GM21360 (cell line): ENCODE results near the gene RTN4RL2.

Source experiments
- ATAC-seq: cut with Tn5 transposase; IDR thresholded peaks from one replicate; pipeline ENCODE4 v1.9.1; 2021; ENCODE audit warnings: mild to moderate bottlenecking, moderate library complexity; ENCODE audit not compliant: unreplicated experiment

RTN4RL2 gene

DNA sequence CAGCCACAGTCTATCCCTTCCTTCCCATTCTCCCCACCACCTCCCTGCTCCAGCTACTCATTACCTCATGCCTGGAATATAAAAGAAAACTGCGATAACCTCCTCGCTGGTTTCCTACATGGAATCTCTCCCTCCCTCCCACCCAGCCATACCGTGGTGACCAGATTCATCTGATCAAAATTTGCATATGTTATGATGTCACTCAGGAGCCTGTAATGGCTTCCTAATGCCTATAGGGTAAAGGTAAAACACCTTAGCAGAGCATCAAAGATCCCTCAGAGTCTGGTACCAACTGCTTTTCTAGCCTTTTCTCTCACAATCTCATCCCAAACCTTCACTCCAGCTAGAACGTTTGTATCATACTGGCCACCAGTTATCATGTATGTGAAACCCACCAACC is 19.6 kb downstream of the RTN4RL2 start:
- no peak for ATAC-seq

DNA sequence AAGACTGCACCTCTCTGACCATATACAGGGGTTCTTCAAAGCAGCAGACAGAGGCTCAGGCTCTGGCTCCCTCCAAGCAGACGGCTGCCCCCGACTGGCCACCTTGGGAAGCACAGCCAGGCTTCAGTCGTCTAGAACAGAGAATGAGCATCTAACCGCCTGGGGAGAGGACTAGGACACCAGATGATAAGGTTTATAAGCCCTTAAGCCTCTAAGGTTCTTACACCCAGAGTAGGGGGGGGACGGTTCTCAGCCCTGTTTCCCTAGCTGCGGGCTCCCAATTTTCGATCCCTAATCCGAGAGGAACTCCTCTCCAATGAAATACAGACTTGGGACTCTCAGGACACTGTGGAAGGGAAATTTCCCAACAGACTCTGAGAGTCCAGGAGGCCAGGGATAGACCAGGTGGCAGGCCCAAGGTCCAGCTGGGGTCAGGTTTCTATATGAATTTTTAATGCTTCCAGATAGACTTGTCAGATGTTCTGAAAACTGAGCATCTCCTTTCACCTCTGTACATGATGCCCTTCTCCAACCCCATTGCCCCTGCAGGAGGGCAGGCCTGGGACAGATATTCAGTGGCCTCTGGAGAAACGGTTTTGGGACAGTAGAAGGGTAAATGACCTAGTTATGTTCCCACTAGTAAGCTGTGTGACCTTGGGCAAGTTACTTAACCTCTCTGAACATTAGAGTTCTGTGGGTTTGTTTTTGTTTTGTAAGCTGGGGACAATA is 20.2 kb downstream of the RTN4RL2 start:
- ATAC-seq: peak; percentile 35

DNA sequence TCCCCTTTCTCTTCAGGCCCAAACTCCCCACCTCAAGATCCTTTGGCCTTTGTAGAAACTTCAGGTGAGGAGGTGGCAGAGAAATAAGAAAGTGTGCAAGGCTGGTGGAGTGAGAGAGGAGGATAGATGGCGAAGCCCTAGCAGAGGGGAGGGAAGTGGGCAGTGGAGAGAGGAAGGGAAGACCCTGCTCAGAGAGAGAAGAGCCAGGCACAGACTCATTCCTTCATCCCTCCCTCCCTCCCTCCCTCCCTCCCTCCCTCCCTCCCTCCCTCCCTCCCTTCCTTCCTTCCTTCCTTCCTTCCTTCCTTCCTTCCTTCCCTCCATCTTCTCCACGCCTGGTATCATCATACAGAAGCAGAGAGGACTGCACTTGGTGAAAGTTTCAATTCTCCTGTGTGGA is 21.0 kb downstream of the RTN4RL2 start:
- no peak for ATAC-seq

- ATAC-seq: no peak
Observed at GRCh38 chr11:57481915-57482781, 21.8 kb downstream of the RTN4RL2 start.

DNA sequence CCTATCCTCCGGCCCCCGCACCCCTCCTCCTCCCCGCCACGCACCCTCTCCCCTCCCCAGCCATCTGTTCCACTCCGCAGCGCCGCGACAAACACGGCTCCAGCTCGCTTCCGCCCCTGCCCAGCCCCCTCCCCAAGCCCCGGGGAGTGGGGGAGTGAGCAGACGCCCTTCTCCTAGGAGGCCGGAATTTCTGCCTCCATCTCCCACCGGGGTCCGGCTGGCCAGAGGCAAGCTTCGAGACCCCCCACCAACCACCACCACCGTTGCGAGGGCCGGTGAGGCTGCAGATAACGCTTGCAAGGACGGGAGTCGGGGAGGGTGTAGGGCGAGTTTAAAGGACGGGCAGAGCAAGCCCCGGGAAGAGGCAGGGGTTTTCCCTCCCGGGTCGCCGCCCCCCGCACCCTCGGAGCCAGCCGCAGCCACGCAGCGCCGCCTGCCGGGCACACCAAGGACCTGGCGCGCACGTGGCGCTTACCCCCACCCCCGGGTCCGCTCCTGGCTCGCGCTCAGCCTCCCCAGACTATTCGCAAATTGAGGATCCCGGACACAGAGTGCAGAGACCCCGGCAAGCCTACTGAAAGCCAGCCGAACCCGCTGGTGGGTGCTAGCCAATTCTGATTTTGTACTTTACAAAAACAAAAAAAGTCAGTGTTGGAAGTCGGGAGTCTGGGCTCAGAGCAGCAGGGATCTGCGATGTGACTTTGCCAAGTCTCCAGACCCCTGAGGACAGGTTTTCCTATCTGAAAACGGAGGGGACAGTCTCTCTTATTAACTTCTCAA is 22.6 kb downstream of the RTN4RL2 start:
- ATAC-seq: no peak

- ATAC-seq: no peak
Observed at GRCh38 chr11:57483562-57483918, 23.2 kb downstream of the RTN4RL2 start.

GRCh38 chr11:57484141-57484710 is 23.9 kb downstream of the RTN4RL2 start:
- peak; percentile 46 for ATAC-seq

DNA sequence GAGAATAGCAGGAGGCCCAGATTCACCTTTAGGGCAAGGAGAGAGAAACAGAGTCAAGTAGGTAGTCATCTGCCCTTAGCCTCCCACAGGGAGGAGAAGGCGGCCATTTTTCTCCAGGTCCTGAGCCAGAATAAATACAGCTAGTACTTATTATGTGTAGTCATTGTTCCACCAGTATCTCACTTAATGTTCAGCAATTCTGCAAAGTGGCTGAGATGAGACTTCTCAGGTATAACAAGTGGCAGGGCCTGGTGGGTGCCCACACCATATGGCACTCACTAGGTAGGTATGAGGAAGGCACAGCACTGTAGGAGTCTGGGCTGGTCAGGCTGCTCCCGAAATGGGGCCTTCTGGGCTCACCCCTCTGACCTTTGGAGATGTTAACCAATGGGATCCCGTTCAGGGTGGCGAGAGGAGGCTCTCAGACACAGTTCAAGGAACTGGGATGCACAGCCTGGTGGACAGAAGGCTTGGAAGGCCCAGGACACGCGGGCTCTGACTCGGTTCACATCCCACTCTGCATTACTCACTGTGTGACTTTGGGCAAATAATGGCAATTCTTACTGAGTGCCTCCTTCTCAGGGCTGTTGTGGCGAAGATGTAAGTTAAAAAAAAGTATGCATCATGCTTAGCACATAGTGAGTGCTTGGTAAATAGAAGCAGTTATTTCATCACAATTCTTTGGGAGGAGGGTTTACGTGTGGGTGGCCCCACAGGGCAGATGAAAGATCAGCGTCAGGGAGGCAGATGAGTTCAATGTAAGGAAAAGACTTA is 25.1 kb downstream of the RTN4RL2 start:
- no peak for ATAC-seq

DNA sequence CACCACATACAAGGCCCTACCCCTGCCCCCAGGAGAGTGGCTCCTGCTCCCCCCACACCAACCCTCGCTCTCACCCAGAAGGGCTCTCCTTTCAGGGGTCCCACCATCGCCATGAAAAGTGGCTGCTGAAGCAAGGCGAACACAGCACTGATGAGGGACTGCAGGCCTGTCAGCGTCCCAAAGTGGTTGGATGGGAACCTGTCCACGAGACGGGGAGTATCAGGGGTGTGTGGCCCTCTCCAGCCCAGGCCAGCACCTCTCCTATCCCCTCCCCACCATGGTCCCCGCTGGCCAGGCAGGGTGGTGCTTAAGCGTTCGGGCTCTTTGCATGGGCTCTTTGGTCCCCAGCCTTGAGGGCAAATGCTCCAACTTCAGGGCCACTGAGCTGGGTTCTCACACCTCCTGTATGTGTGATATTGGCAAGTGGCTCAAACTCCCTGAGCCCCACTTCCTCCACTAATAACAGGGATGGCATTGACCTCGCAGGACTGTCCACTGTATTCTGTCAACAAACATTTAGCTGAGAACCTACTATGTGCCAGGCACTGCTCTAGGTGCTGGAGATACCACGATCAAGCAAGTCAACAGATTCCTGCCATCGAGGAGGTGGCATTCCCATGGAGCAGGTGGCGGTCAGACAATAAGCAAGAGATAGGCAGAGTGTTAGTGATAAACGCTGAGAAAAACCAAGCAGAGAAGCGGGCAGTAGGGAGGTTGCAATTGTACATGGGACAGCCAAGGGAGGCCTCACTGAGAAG is 26.9 kb downstream of the RTN4RL2 start:
- no peak for ATAC-seq

GRCh38 chr11:57487920-57488659 is 27.8 kb downstream of the RTN4RL2 start:
- no peak for ATAC-seq

GRCh38 chr11:57490456-57491248 is 30.3 kb downstream of the RTN4RL2 start:
- ATAC-seq: no peak

GRCh38 chr11:57491371-57492061 is 31.2 kb downstream of the RTN4RL2 start:
- ATAC-seq: no peak

GRCh38 chr11:57493507-57494503 is 33.5 kb downstream of the RTN4RL2 start:
- peak; percentile 83 for ATAC-seq

GRCh38 chr11:57496109-57496820 is 35.9 kb downstream of the RTN4RL2 start:
- ATAC-seq: no peak

- no peak for ATAC-seq
Observed at GRCh38 chr11:57497303-57498247, 37.2 kb downstream of the RTN4RL2 start.
